GM12874 (cell line): Measurements from ENCODE around the gene LGALSL.

Source experiments
- CTCF ChIP-seq: IDR thresholded peaks from 2 replicates; pipeline ENCODE4 v1.5.1; 2011; ENCODE audit warnings: low read depth, mild to moderate bottlenecking, control low read depth, low read length, moderate library complexity; ENCODE audit not compliant: insufficient read depth

The LGALSL gene

GRCh38 chr2:64501946-64502345, 48.0 kb downstream of the LGALSL start:
- TF ChIP-seq CTCF: no peak

GRCh38 chr2:64502860-64503259, 48.9 kb downstream of the LGALSL start:
- no peak for TF ChIP-seq CTCF

GRCh38 chr2:64504774-64505720, 51.1 kb downstream of the LGALSL start:
- no peak for TF ChIP-seq CTCF

- TF ChIP-seq CTCF: no peak
These were observed 52.7 kb downstream of the LGALSL start for GRCh38 chr2:64506686-64507085.
